Measurements from ENCODE around the gene AACS.

Gene AACS

DNA sequence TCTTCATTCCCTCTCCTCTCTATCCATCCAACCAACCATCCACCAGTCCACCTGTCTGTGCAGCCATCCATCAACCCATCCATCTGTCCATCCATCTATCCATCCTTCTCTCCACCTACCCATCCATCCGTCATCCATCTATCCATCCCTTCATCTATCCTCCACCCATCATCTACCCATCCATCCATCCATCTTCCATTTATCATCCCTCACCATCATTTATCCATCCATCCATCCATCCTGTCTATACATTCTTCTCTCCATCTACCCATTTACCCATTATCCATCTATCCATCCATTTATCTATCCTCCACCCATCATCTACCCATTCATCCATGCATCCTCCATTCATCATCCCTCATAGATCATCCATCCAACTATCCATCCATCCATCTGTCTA, 24.4 kb downstream of the AACS start:
- Histone ChIP-seq H3K27ac (replicated peaks) (no peak overlapping the region), H3K27me3 (ENCODE audit: insufficient read depth, poor library complexity, severe bottlenecking) (no peaks in the 10 kb centered on the region), H3K4me3 (replicated peaks; ENCODE audit: insufficient read depth, low read length) (no peak overlapping the region)
- TF ChIP-seq SPI1 (IDR thresholded peaks at IDR 0.05; ENCODE audit: borderline replicate concordance, low read depth) (no peak), GABPA (IDR thresholded peaks at IDR 0.05; ENCODE audit: low read depth) (no peak), POLR2AphosphoS5 (IDR thresholded peaks at IDR 0.05; ENCODE audit: low read depth) (no peak), REST (IDR thresholded peaks at IDR 0.05; ENCODE audit: insufficient replicate concordance, low read depth) (no peak), CTCF (IDR thresholded peaks at IDR 0.05; ENCODE audit: insufficient read depth, low read length) (no peak)
- DNase-seq (ENCODE audit: low read depth in 1 of 2, low spot score in 1 of 2): no peak

- TF ChIP-seq REST (IDR thresholded peaks at IDR 0.05; ENCODE audit: insufficient replicate concordance, low read depth) (no peak), GABPA (IDR thresholded peaks at IDR 0.05; ENCODE audit: low read depth) (no peak), POLR2AphosphoS5 (IDR thresholded peaks at IDR 0.05; ENCODE audit: low read depth) (no peak), CTCF (IDR thresholded peaks at IDR 0.05; ENCODE audit: insufficient read depth, low read length) (no peak), SPI1 (IDR thresholded peaks at IDR 0.05; ENCODE audit: borderline replicate concordance, low read depth) (no peak)
- Histone ChIP-seq H3K4me3 (replicated peaks; ENCODE audit: insufficient read depth, low read length) (no peak overlapping the region), H3K27me3 (ENCODE audit: insufficient read depth, poor library complexity, severe bottlenecking) (no peaks in the 10 kb centered on the region), H3K27ac (replicated peaks) (no peak overlapping the region)
- no peak for DNase-seq (ENCODE audit: low read depth in 1 of 2, low spot score in 1 of 2)
Measured at GRCh38 chr12:125090437-125090836, 25.2 kb downstream of the AACS start.

DNA sequence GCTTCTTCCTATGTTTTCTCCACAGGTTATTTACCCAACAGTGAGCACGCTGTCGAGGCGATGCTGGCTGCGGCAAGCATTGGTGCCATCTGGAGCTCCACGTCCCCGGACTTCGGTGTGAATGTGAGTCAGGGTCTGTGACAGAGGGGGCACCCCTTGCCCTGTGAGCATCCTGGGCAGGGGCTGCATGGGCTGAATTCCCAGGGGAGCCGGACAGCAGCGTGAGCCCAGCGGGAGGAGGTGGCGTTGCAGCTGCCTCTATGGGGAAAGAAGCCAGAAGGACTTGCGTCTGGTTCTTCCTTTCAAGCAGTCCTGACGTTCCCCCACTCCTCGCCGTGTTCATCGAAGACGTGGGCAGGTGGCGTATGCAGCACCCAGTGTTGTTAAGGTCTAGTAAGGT, 26.2 kb downstream of the AACS start:
- H3K4me3 ChIP-seq (replicated peaks; ENCODE audit: insufficient read depth, low read length): no peak overlapping the region
- TF ChIP-seq SPI1 (IDR thresholded peaks at IDR 0.05; ENCODE audit: borderline replicate concordance, low read depth) (no peak), GABPA (IDR thresholded peaks at IDR 0.05; ENCODE audit: low read depth) (no peak), POLR2AphosphoS5 (IDR thresholded peaks at IDR 0.05; ENCODE audit: low read depth) (no peak), CTCF (IDR thresholded peaks at IDR 0.05; ENCODE audit: insufficient read depth, low read length) (no peak), REST (IDR thresholded peaks at IDR 0.05; ENCODE audit: insufficient replicate concordance, low read depth) (no peak)
- no peak overlapping the region for H3K27ac ChIP-seq (replicated peaks)
- H3K27me3 ChIP-seq (ENCODE audit: insufficient read depth, poor library complexity, severe bottlenecking): no peaks in the 10 kb centered on the region
- no peak for DNase-seq (ENCODE audit: low read depth in 1 of 2, low spot score in 1 of 2)

Data from HL-60 (cell line).